CD8-positive, alpha-beta memory T cell (primary cell): ENCODE results near the gene RCAN2. TPM values are rescaled to one million over a fixed set of nuclear protein-coding genes. Genes with fewer than 3 reads are reported as not detected.

Experiments used
- CTCF ChIA-PET: fragments of 350-600 bp; sonication (Branson Sonifier 250); formaldehyde crosslinking; loops from one replicate; lab custom pipeline; 2021; ENCODE audit warnings: antibody characterized with exemption; lab: Charles Lee
- POLR2A ChIA-PET: fragments of 350-600 bp; sonication (Branson Sonifier 250); formaldehyde crosslinking; loops from one replicate; lab custom pipeline; 2021; ENCODE audit warnings: antibody characterized with exemption; lab: Charles Lee
- DNase-seq, 5 donors: peaks; one replicate each; pipeline versions ENCODE4 v3.0.0 to v3.0.0-alpha.2; 2020 to 2022; ENCODE audit warnings: mixed read lengths in 1 of 5
- H3K27ac ChIP-seq: one replicate; pipeline ENCODE4 v1.7.0; 2013; ENCODE audit warnings: low read depth, mild to moderate bottlenecking, low read length, moderate library complexity
- H3K27me3 ChIP-seq: 2 replicates; pipeline ENCODE4 v1.7.0; 2013; ENCODE audit warnings: low read length, mild to moderate bottlenecking; ENCODE audit not compliant: insufficient read depth, poor library complexity, severe bottlenecking
- H3K36me3 ChIP-seq: 2 replicates; pipeline ENCODE4 v1.7.0; 2013; ENCODE audit warnings: mild to moderate bottlenecking, low read length, moderate library complexity; ENCODE audit not compliant: insufficient read depth
- H3K4me1 ChIP-seq: 2 replicates; pipeline ENCODE4 v1.7.0; 2013; ENCODE audit warnings: mild to moderate bottlenecking, low read length, moderate library complexity; ENCODE audit not compliant: insufficient read depth
- H3K4me3 ChIP-seq: 2 replicates; pipeline ENCODE4 v1.7.0; 2013; ENCODE audit warnings: mild to moderate bottlenecking, low read length
- H3K9me3 ChIP-seq: 2 replicates; pipeline ENCODE4 v1.7.0; 2013; ENCODE audit warnings: mild to moderate bottlenecking, low read length
- H3K27ac Mint-ChIP-seq, 8 donors: one replicate each; pipeline ENCODE4 v1.8.0; 2020 to 2021; ENCODE audit warnings: mixed read lengths in 8 of 8, mild to moderate bottlenecking in 6 of 8, inconsistent platforms in 3 of 8, moderate library complexity in 3 of 8
- H3K27me3 Mint-ChIP-seq, 2 donors: one replicate each; pipeline ENCODE4 v1.8.0; 2020 to 2021; ENCODE audit warnings: mixed read lengths in 2 of 2, mild to moderate bottlenecking in 1 of 2, moderate library complexity in 1 of 2
- H3K36me3 Mint-ChIP-seq, 3 donors: one replicate each; pipeline ENCODE4 v1.8.0; 2020 to 2021; ENCODE audit warnings: mixed read lengths in 3 of 3, inconsistent platforms in 1 of 3, mild to moderate bottlenecking in 1 of 3
- H3K4me1 Mint-ChIP-seq, 3 donors: one replicate each; pipeline ENCODE4 v1.8.0; 2020 to 2021; ENCODE audit warnings: mixed read lengths in 3 of 3, inconsistent platforms in 1 of 3, mild to moderate bottlenecking in 1 of 3
- H3K4me3 Mint-ChIP-seq, 7 donors: one replicate each; pipeline ENCODE4 v1.8.0; 2020 to 2021; ENCODE audit warnings: mixed read lengths in 7 of 7, mild to moderate bottlenecking in 6 of 7, moderate library complexity in 4 of 7, inconsistent platforms in 2 of 7
- H3K9me3 Mint-ChIP-seq, 5 donors: one replicate each; pipeline ENCODE4 v1.8.0; 2020 to 2022; ENCODE audit warnings: mixed read lengths in 5 of 5, mild to moderate bottlenecking in 3 of 5, moderate library complexity in 2 of 5, inconsistent platforms in 1 of 5
- polyA plus RNA-seq: library from polyadenylated mRNA; unstranded; fragments of 300-500 nt; fragmentation: Illumina TruSeq; gene quantifications from one replicate; pipeline ENCODE4 v1.2.3, GENCODE V29; 2021
- total RNA-seq, 2 experiments: library from RNA; stranded (reverse); gene quantifications; one replicate each; pipeline ENCODE4 v1.2.3, GENCODE V29; 2021

Gene RCAN2
- total RNA-seq: under 1 TPM; 0.48 to 0.49 TPM
- 0.82 TPM for polyA plus RNA-seq

DNA sequence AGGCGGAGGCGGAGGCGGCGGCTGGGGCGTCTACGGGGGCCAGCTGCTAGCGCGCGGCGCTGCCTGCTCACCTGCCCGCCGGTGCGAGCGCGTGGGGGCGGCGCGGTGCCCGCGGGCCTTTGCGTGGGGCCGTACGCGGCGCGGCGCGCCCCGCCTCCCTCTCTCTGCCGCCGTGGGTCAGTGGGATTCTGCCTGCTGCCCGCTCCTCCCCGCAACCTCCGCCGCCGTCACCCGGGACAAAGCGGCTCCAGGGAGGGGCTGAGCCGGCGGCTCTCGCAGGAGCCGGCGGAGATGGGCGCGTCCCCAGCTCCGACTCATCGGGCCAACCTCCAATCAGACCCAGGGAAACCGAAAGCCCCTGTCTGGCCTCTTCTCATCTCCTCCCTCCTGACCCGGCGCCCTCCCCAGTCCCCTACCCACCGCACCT is at the start of gene RCAN2:
Gene RCAN2, minus strand, starts transcription at position 249 of the 427 bp plus-strand sequence.
- H3K9me3 ChIP-seq: no peaks in the 10 kb centered on the region
- DNase-seq: peak in 3 of 5 donors; percentile 5 to 45 (median 5)
- H3K27me3 ChIP-seq: peaks cover 28% of the 10 kb centered on the region
- H3K36me3 Mint-ChIP-seq: no peaks in the 10 kb centered on the region
- no peaks in the 10 kb centered on the region for H3K4me1 ChIP-seq
- H3K4me1 Mint-ChIP-seq: peaks cover 7 to 14% (median 13%) of the 10 kb centered on the region in 3 donors
- no peak within 1 kb of the TSS for H3K27ac Mint-ChIP-seq
- CTCF ChIA-PET: interaction anchor here (1.8 kb wide), 1 partner anchor 401 kb away, joined by 5 read pairs; no protein-coding TSS in a partner anchor
- peak within 1 kb of the TSS; percentile 54 to 86 (median 72) for H3K4me3 Mint-ChIP-seq
- H3K9me3 Mint-ChIP-seq: no peaks in the 10 kb centered on the region
- H3K27me3 Mint-ChIP-seq: peaks cover 32 to 74% of the 10 kb centered on the region in 2 donors
- H3K36me3 ChIP-seq: no peaks in the 10 kb centered on the region
- POLR2A ChIA-PET: interaction anchor here (0.8 kb wide), 1 partner anchor 102 kb away, joined by 6 read pairs; no protein-coding TSS in a partner anchor
- H3K4me3 ChIP-seq: peak within 1 kb of the TSS; percentile 25
- no peak within 1 kb of the TSS for H3K27ac ChIP-seq

- H3K4me3 Mint-ChIP-seq: no peak overlapping the region
- H3K4me3 ChIP-seq: no peak overlapping the region
- no peak for DNase-seq
- ChIA-PET CTCF (no interaction called here), POLR2A (no interaction called here)
- H3K9me3 ChIP-seq: no peaks in the 10 kb centered on the region
- H3K27ac Mint-ChIP-seq: no peak overlapping the region
- peaks cover 9 to 60% of the 10 kb centered on the region in 2 donors for H3K27me3 Mint-ChIP-seq
- H3K4me1 ChIP-seq: no peaks in the 10 kb centered on the region
- no peaks in the 10 kb centered on the region for H3K27me3 ChIP-seq
- no peak overlapping the region for H3K27ac ChIP-seq
- peaks cover 12 to 18% (median 15%) of the 10 kb centered on the region in 5 donors for H3K9me3 Mint-ChIP-seq
- H3K36me3 ChIP-seq: no peaks in the 10 kb centered on the region
- peaks cover 0 to 4% (median 0%) of the 10 kb centered on the region in 3 donors for H3K36me3 Mint-ChIP-seq
- H3K4me1 Mint-ChIP-seq: no peaks in the 10 kb centered on the region
Observed at GRCh38 chr6:46539866-46540265, 48.6 kb upstream of the RCAN2 start.

DNA sequence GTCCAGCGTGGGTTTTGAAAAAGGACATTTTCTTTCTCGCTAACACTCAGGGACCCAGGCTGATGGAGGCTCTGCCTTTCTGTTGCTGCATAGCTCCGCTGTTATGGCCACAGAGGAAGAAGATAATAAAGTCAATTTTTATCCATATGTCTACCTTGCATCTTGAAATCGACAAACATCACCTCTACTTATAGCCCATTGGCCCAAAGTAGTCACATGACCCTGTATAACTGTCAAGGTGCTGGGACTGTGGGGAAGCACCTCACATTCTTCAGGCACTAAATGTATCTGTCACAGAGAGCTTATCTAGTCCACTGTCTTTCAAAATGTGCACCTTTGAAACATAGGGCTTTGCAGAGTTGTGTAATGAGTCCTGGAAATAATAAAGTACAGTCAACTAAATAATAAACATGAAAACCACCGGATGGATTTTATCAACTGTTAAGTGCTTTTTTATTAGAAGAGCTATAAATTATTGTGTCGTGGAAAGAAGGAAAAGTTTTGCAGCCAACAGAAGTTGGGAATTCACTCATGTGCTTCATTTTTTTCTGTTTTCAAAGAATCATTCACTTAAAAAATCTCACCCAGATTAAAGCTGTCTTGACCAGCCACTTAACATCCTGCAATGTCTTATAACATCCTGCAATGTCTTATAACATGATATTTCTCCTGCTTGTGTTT is 47.7 kb upstream of the RCAN2 start:
- H3K4me1 Mint-ChIP-seq: no peaks in the 10 kb centered on the region
- H3K9me3 Mint-ChIP-seq: peaks cover 6 to 14% (median 9%) of the 10 kb centered on the region in 5 donors
- no peaks in the 10 kb centered on the region for H3K36me3 ChIP-seq
- peaks cover 9 to 55% of the 10 kb centered on the region in 2 donors for H3K27me3 Mint-ChIP-seq
- H3K9me3 ChIP-seq: no peaks in the 10 kb centered on the region
- H3K27ac ChIP-seq: no peak overlapping the region
- no peak overlapping the region for H3K27ac Mint-ChIP-seq
- no peaks in the 10 kb centered on the region for H3K4me1 ChIP-seq
- no peaks in the 10 kb centered on the region for H3K27me3 ChIP-seq
- CTCF ChIA-PET: no interaction called here
- H3K36me3 Mint-ChIP-seq: no peaks in the 10 kb centered on the region
- POLR2A ChIA-PET: no interaction called here
- no peak for DNase-seq
- no peak overlapping the region for H3K4me3 ChIP-seq
- no peak overlapping the region for H3K4me3 Mint-ChIP-seq

GRCh38 chr6:46530896-46531295 is 39.6 kb upstream of the RCAN2 start:
- Histone ChIP-seq H3K27me3 (no peaks in the 10 kb centered on the region), H3K4me3 (no peak overlapping the region), H3K4me1 (no peaks in the 10 kb centered on the region), H3K27ac (no peak overlapping the region), H3K36me3 (no peaks in the 10 kb centered on the region), H3K9me3 (no peaks in the 10 kb centered on the region)
- ChIA-PET POLR2A (no interaction called here), CTCF (no interaction called here)
- Mint-ChIP-seq H3K27me3 (peaks cover 11 to 35% of the 10 kb centered on the region in 2 donors), H3K9me3 (peaks cover 0 to 3% (median 0%) of the 10 kb centered on the region in 5 donors), H3K36me3 (peaks cover 0 to 2% (median 0%) of the 10 kb centered on the region in 3 donors), H3K4me1 (no peaks in the 10 kb centered on the region), H3K4me3 (no peak overlapping the region), H3K27ac (no peak overlapping the region)
- DNase-seq: no peak

- Mint-ChIP-seq H3K4me3 (no peak overlapping the region), H3K9me3 (no peaks in the 10 kb centered on the region), H3K27me3 (peaks cover 14 to 38% of the 10 kb centered on the region in 2 donors), H3K36me3 (peaks cover 0 to 2% (median 0%) of the 10 kb centered on the region in 3 donors), H3K4me1 (no peaks in the 10 kb centered on the region), H3K27ac (no peak overlapping the region)
- Histone ChIP-seq H3K27me3 (no peaks in the 10 kb centered on the region), H3K9me3 (no peaks in the 10 kb centered on the region), H3K36me3 (no peaks in the 10 kb centered on the region), H3K27ac (no peak overlapping the region), H3K4me1 (no peaks in the 10 kb centered on the region), H3K4me3 (no peak overlapping the region)
- DNase-seq: no peak
- ChIA-PET CTCF (no interaction called here), POLR2A (interaction anchor here (0.6 kb wide), 1 partner anchor 494 kb away, joined by 5 read pairs; no protein-coding TSS in a partner anchor)
Observed at GRCh38 chr6:46528961-46529750, 37.9 kb upstream of the RCAN2 start.

DNA sequence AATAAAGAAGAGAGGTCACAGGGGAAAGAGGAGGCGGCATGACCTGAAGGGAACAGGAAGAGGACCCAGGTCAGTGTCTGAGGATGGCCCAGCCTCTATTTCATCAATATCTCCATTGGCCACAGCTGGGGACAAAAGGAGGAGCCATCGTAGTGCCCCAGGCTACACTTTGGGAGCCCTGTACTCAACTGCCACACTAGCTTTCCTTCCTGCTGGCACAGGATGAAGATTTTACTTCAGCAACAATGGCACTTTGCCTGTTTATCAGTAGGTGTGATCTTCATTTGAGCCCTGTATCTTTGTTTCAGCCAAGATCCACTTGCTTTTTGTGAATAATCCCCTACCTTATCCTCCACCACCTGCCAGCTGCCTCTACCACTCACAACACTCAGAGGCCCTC is 35.4 kb upstream of the RCAN2 start:
- POLR2A ChIA-PET: no interaction called here
- Mint-ChIP-seq H3K27me3 (peaks cover 14 to 41% of the 10 kb centered on the region in 2 donors), H3K36me3 (peaks cover 0 to 2% (median 0%) of the 10 kb centered on the region in 3 donors), H3K9me3 (peaks cover 0 to 2% (median 0%) of the 10 kb centered on the region in 5 donors), H3K4me3 (no peak overlapping the region), H3K27ac (no peak overlapping the region), H3K4me1 (no peaks in the 10 kb centered on the region)
- Histone ChIP-seq H3K36me3 (no peaks in the 10 kb centered on the region), H3K27me3 (no peaks in the 10 kb centered on the region), H3K9me3 (no peaks in the 10 kb centered on the region), H3K4me3 (no peak overlapping the region), H3K4me1 (no peaks in the 10 kb centered on the region), H3K27ac (no peak overlapping the region)
- DNase-seq: no peak
- CTCF ChIA-PET: no interaction called here

DNA sequence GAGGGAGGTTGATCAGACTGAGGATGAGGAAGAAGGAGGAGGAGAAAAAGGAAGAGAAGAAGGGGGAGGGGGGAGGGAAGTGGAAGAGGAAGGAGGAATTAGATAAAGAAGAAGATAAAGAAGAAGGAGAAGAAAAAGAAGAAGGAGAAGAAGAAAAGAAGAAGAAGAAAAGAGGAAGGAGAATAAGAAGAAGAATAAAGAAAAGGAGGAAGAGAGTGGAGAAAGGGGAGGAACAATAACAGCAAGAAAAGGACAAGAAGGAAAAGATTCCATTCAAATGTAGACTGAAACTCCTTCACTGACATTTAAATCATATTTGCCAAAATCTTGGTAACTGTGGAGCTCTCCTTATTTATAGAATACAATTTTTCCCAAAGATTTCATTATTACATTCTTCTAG is 34.3 kb upstream of the RCAN2 start:
- POLR2A ChIA-PET: no interaction called here
- no peaks in the 10 kb centered on the region for H3K4me1 Mint-ChIP-seq
- CTCF ChIA-PET: no interaction called here

More for the DNA sequence above, 34.3 kb upstream of the RCAN2 start:
- Histone ChIP-seq H3K36me3 (no peaks in the 10 kb centered on the region), H3K4me3 (no peak overlapping the region), H3K4me1 (no peaks in the 10 kb centered on the region), H3K27ac (no peak overlapping the region), H3K27me3 (no peaks in the 10 kb centered on the region), H3K9me3 (no peaks in the 10 kb centered on the region)
- H3K4me3 Mint-ChIP-seq: no peak overlapping the region
- H3K27me3 Mint-ChIP-seq: peaks cover 12 to 35% of the 10 kb centered on the region in 2 donors
- DNase-seq: no peak
- peaks cover 0 to 2% (median 0%) of the 10 kb centered on the region in 3 donors for H3K36me3 Mint-ChIP-seq
- H3K27ac Mint-ChIP-seq: no peak overlapping the region
- peaks cover 0 to 2% (median 0%) of the 10 kb centered on the region in 5 donors for H3K9me3 Mint-ChIP-seq
